Liver (tissue), 9 donors: ENCODE data around the gene NR2E1. TPM values are rescaled to one million over a fixed set of nuclear protein-coding genes. Genes with fewer than 3 reads are reported as not detected.
A peak's percentile ranks its signal among the peaks of the same experiment; 100 is the strongest.

ENCODE experiments used
- DNase-seq: peaks from one replicate; pipeline ENCODE4 v3.0.0-alpha.2; 2017; ENCODE audit warnings: low spot score
- H3K27ac ChIP-seq, 2 donors: one replicate each; pipeline ENCODE4 v1.7.0; 2013; ENCODE audit warnings: inconsistent platforms in 2 of 2, low read length in 2 of 2, control low read depth in 1 of 2, low read depth in 1 of 2, mild to moderate bottlenecking in 1 of 2
- H3K27me3 ChIP-seq, 4 donors: one replicate each; pipeline versions ENCODE4 v1.6.1 to v1.7.0; 2013; ENCODE audit warnings: low read length in 3 of 4, inconsistent platforms in 1 of 4, mild to moderate bottlenecking in 1 of 4, moderate library complexity in 1 of 4; ENCODE audit not compliant: control insufficient read depth in 4 of 4, insufficient read depth in 4 of 4
- H3K36me3 ChIP-seq, 4 donors: one replicate each; pipeline versions ENCODE4 v1.6.1 to v1.7.0; 2013; ENCODE audit warnings: low read length in 3 of 4, mild to moderate bottlenecking in 3 of 4, low read depth in 1 of 4, moderate library complexity in 1 of 4; ENCODE audit not compliant: control insufficient read depth in 4 of 4, insufficient read depth in 3 of 4
- H3K4me1 ChIP-seq, 4 donors: one replicate each; pipeline versions ENCODE4 v1.6.1 to v1.7.0; 2013; ENCODE audit warnings: low read length in 3 of 4, mild to moderate bottlenecking in 3 of 4, moderate library complexity in 1 of 4; ENCODE audit not compliant: control insufficient read depth in 4 of 4, insufficient read depth in 4 of 4
- H3K4me3 ChIP-seq, 3 donors: one replicate each; pipeline versions ENCODE4 v1.6.1 to v1.7.0; 2013; ENCODE audit warnings: low read length in 3 of 3, control low read depth in 1 of 3, low read depth in 1 of 3, mild to moderate bottlenecking in 1 of 3
- H3K9ac ChIP-seq, 2 donors: one replicate each; pipeline ENCODE4 v1.7.0; 2013; ENCODE audit warnings: low read length in 2 of 2, mild to moderate bottlenecking in 2 of 2, moderate library complexity in 2 of 2, control low read depth in 1 of 2, low read depth in 1 of 2
- H3K9me3 ChIP-seq, 4 donors: one replicate each; pipeline versions ENCODE4 v1.6.1 to v1.7.0; 2013; ENCODE audit warnings: low read length in 3 of 4; ENCODE audit not compliant: control insufficient read depth in 4 of 4
- ATF3 ChIP-seq: IDR thresholded peaks from 2 replicates; pipeline ENCODE4 v1.6.1; 2016; ENCODE audit warnings: antibody characterized with exemption
- CTCF ChIP-seq: fragments of 150-350 bp; IDR thresholded peaks from 2 replicates; pipeline ENCODE4 v1.5.1; 2017; ENCODE audit warnings: improper control_type of control experiment, low read depth, low read length; ENCODE audit not compliant: missing input control
- EGR1 ChIP-seq, 2 donors: IDR thresholded peaks; 2 replicates each; pipeline ENCODE4 v1.6.1; 2016 to 2018; ENCODE audit warnings: antibody characterized with exemption in 2 of 2, low read depth in 2 of 2
- FOXA1 ChIP-seq: IDR thresholded peaks from 2 replicates; pipeline ENCODE4 v1.6.1; 2016; ENCODE audit warnings: antibody characterized with exemption
- FOXA2 ChIP-seq: IDR thresholded peaks from 2 replicates; pipeline ENCODE4 v1.6.1; 2016; ENCODE audit warnings: antibody characterized with exemption
- GABPA ChIP-seq, 2 donors: IDR thresholded peaks in 1 of 2; conservative IDR thresholded peaks in 1 of 2; 2 replicates each; pipeline ENCODE4 v1.6.1; 2016; ENCODE audit warnings: antibody characterized with exemption in 2 of 2, mild to moderate bottlenecking in 1 of 2, moderate library complexity in 1 of 2
- HNF4A ChIP-seq, 2 donors: conservative IDR thresholded peaks; 2 replicates each; pipeline ENCODE4 v1.6.1; 2016; ENCODE audit warnings: antibody characterized with exemption in 2 of 2, mild to moderate bottlenecking in 2 of 2
- HNF4G ChIP-seq: IDR thresholded peaks from 2 replicates; pipeline ENCODE4 v1.6.1; 2016; ENCODE audit warnings: antibody characterized with exemption
- JUND ChIP-seq, 2 donors: IDR thresholded peaks; 2 replicates each; pipeline ENCODE4 v1.6.1; 2016; ENCODE audit warnings: antibody characterized with exemption in 2 of 2
- MAX ChIP-seq: IDR thresholded peaks from 2 replicates; pipeline ENCODE4 v1.6.1; 2016; ENCODE audit warnings: antibody characterized with exemption
- NR2F2 ChIP-seq: IDR thresholded peaks from 2 replicates; pipeline ENCODE4 v1.6.1; 2016; ENCODE audit warnings: antibody characterized with exemption
- RXRA ChIP-seq, 2 donors: IDR thresholded peaks; 2 replicates each; pipeline ENCODE4 v1.6.1; 2017 to 2018; ENCODE audit warnings: antibody characterized with exemption in 2 of 2, mild to moderate bottlenecking in 1 of 2
- TAF1 ChIP-seq: conservative IDR thresholded peaks from 2 replicates; pipeline ENCODE4 v1.6.1; 2016; ENCODE audit warnings: antibody characterized with exemption, mild to moderate bottlenecking
- ZBTB33 ChIP-seq: IDR thresholded peaks from 2 replicates; pipeline ENCODE4 v1.6.1; 2016; ENCODE audit warnings: antibody characterized with exemption
- WGBS: extraction: QIAGEN DNeasy Blood & Tissue Kit; methylation state at CpG from one replicate; pipeline ENCODE4 v1.1.7; 2013; 5-methylcytosine and 5-hydroxymethylcytosine counted together
- polyA plus RNA-seq, 2 donors: library from polyadenylated mRNA; stranded (reverse) in 1 of 2; unstranded in 1 of 2; fragments of 200-250 nt in 1 of 2; fragments of >200 nt in 1 of 2; fragmentation: Nextera tagmentation in 1 of 2; extraction: Ambion mirVana in 1 of 2; gene quantifications; one replicate each; pipeline versions ENCODE4 v1.2.1 to v1.2.3, GENCODE V29; 2013 to 2015
- total RNA-seq, 2 donors: library from RNA; depleted of rRNA; stranded (reverse); fragments of >200 nt; gene quantifications; one replicate each; pipeline ENCODE4 v1.2.3, GENCODE V29; 2014
- TF ChIP-seq, protein P1 (sequence below): IDR thresholded peaks from 2 replicates; pipeline ENCODE4 v1.6.1; 2016; ENCODE audit warnings: antibody characterized with exemption, mild to moderate bottlenecking
- donor health status: healthy.
- donor health status: healthy.
- donor health status: healthy.
- donor health status: healthy.
- donor health status: healthy.

Gene NR2E1
- total and polyA plus RNA-seq, 4 donors, result not detected

DNA sequence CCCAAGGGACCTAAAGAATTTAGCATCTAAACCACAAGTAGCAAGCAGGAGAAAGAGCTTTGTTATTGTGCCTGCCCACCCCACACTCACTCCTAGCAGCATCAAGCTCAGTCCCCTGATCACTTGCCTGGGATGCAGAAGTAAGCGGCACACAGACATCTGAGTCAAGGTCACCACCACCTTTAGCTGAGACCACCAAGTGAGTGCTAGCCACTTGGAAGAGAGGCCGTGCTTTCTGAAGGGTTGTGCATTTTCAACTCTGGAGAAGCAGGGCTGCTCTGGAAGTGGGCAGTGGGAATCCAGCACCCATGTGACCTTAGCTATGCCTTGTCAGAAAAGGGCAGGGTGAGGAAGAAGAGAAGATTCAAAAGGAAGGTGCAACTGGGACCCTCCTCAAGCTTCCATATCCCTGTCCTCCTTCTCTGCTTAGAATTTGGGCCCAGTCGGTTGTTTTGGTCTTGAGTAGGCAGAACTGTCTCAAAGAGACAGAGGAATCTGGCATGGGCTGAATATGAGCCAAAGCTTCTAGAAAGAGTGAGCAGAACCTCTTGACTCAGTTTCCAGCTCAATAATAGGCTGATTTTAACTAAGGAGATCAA lies 6.2 kb downstream of the NR2E1 start:
- Histone ChIP-seq H3K36me3 (no peaks in the 10 kb centered on the region), H3K4me1 (peaks cover 13 to 49% (median 33%) of the 10 kb centered on the region in 4 donors), H3K9ac (no peak overlapping the region), H3K4me3 (no peak overlapping the region), H3K27ac (no peak overlapping the region), H3K27me3 (peaks cover 0 to 38% (median 12%) of the 10 kb centered on the region in 4 donors), H3K9me3 (peaks cover 0 to 4% (median 0%) of the 10 kb centered on the region in 4 donors)
- no peak for DNase-seq
- TF ChIP-seq TAF1, result no peak
- no peak for TF ChIP-seq GABPA (IDR thresholded peaks at IDR 0.05 in 1 of 2, conservative IDR thresholded peaks at IDR 0.05 in 1 of 2)
- TF ChIP-seq EGR1 (IDR thresholded peaks at IDR 0.05; ENCODE audit: low read depth in 2 of 2), result no peak
- TF ChIP-seq FOXA1, result no peak
- WGBS, result 57% methylated on average over 3 of the region's 3 CpGs

GRCh38 chr6:108174371-108175175 lies 8.8 kb downstream of the NR2E1 start:
- Histone ChIP-seq H3K4me1 (peaks cover 6 to 24% (median 16%) of the 10 kb centered on the region in 4 donors), H3K27ac (no peak overlapping the region), H3K9me3 (peaks cover 0 to 4% (median 0%) of the 10 kb centered on the region in 4 donors), H3K36me3 (no peaks in the 10 kb centered on the region), H3K9ac (no peak overlapping the region), H3K27me3 (peaks cover 0 to 32% (median 7%) of the 10 kb centered on the region in 4 donors), H3K4me3 (no peak overlapping the region)
- no peak for DNase-seq
- WGBS, result 17% methylated on average over 43 of the region's 43 CpGs
- TF ChIP-seq, protein P1, sequence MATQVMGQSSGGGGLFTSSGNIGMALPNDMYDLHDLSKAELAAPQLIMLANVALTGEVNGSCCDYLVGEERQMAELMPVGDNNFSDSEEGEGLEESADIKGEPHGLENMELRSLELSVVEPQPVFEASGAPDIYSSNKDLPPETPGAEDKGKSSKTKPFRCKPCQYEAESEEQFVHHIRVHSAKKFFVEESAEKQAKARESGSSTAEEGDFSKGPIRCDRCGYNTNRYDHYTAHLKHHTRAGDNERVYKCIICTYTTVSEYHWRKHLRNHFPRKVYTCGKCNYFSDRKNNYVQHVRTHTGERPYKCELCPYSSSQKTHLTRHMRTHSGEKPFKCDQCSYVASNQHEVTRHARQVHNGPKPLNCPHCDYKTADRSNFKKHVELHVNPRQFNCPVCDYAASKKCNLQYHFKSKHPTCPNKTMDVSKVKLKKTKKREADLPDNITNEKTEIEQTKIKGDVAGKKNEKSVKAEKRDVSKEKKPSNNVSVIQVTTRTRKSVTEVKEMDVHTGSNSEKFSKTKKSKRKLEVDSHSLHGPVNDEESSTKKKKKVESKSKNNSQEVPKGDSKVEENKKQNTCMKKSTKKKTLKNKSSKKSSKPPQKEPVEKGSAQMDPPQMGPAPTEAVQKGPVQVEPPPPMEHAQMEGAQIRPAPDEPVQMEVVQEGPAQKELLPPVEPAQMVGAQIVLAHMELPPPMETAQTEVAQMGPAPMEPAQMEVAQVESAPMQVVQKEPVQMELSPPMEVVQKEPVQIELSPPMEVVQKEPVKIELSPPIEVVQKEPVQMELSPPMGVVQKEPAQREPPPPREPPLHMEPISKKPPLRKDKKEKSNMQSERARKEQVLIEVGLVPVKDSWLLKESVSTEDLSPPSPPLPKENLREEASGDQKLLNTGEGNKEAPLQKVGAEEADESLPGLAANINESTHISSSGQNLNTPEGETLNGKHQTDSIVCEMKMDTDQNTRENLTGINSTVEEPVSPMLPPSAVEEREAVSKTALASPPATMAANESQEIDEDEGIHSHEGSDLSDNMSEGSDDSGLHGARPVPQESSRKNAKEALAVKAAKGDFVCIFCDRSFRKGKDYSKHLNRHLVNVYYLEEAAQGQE, result peak; percentile 94
- TF ChIP-seq EGR1 (IDR thresholded peaks at IDR 0.05; ENCODE audit: low read depth in 2 of 2) (no peak), ZBTB33 (no peak), FOXA1 (no peak)

DNA sequence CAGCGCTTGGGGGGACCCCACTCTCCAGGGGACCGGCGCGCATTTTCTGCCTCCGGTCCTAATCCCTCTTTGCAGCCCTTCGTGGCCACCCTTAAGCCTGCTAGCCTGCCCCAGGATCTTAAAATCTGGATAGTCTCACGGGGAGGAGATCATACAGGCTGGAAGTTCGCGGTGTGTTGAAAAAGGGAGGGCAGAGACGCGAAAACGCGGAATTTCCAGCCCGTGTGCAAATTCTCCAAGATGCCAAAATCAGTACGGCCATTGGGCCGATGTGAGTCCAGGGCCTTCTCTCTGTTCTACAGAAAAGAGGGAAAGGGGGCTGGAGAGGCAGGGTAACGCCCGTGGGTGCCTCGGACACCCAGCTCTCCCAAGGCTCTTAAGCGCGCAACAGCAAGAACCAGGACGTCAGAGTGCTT lies 9.4 kb downstream of the NR2E1 start:
- H3K9ac ChIP-seq, result no peak overlapping the region
- WGBS, result 15% methylated on average over 22 of the region's 22 CpGs
- peak overlapping the region in 1 of 3 donors; percentile 32 for H3K4me3 ChIP-seq
- H3K4me1 ChIP-seq, result peaks cover 5 to 22% (median 15%) of the 10 kb centered on the region in 4 donors
- peaks cover 0 to 4% (median 0%) of the 10 kb centered on the region in 4 donors for H3K9me3 ChIP-seq
- no peak overlapping the region for H3K27ac ChIP-seq
- no peak for DNase-seq
- H3K27me3 ChIP-seq, result peaks cover 0 to 32% (median 6%) of the 10 kb centered on the region in 4 donors
- H3K36me3 ChIP-seq, result no peaks in the 10 kb centered on the region
- no peak for TF ChIP-seq ZBTB33
- no peak for TF ChIP-seq MAX
- TF ChIP-seq JUND (IDR thresholded peaks at IDR 0.05), result no peak
- no peak for TF ChIP-seq HNF4A (conservative IDR thresholded peaks at IDR 0.05)
- no peak for TF ChIP-seq CTCF
- no peak for TF ChIP-seq GABPA (IDR thresholded peaks at IDR 0.05 in 1 of 2, conservative IDR thresholded peaks at IDR 0.05 in 1 of 2)
- no peak for TF ChIP-seq FOXA2
- no peak for TF ChIP-seq RXRA (IDR thresholded peaks at IDR 0.05)
- no peak for TF ChIP-seq EGR1 (IDR thresholded peaks at IDR 0.05; ENCODE audit: low read depth in 2 of 2)
- no peak for TF ChIP-seq NR2F2
- no peak for TF ChIP-seq ATF3
- TF ChIP-seq HNF4G, result no peak
- no peak for TF ChIP-seq TAF1
